Osteoblast (primary cell): Measurements from ENCODE around the gene GINS3. TPM values are rescaled to one million over a fixed set of nuclear protein-coding genes. Genes with fewer than 3 reads are reported as not detected.

ENCODE experiments used
- DNase-seq: peaks from one replicate; pipeline ENCODE4 v3.0.0; 2011; ENCODE audit warnings: low spot score, mixed read lengths; ENCODE audit not compliant: insufficient read length; ENCODE audit errors: missing footprints
- H2AFZ ChIP-seq: 2 replicates; pipeline ENCODE4 v1.6.0; 2011; ENCODE audit warnings: mild to moderate bottlenecking, low read length
- H3K27ac ChIP-seq: 2 replicates; pipeline ENCODE4 v1.5.1; 2011; ENCODE audit warnings: mild to moderate bottlenecking, low read depth, low read length, moderate library complexity
- H3K27me3 ChIP-seq: 2 replicates; pipeline ENCODE4 v1.6.0; 2012; ENCODE audit warnings: mild to moderate bottlenecking, control low read depth, inconsistent platforms, low read length, moderate library complexity; ENCODE audit not compliant: insufficient read depth
- H3K36me3 ChIP-seq: 2 replicates; pipeline ENCODE4 v1.5.1; 2011; ENCODE audit warnings: mild to moderate bottlenecking, low read length, control low read depth, moderate library complexity; ENCODE audit not compliant: insufficient read depth
- H3K4me1 ChIP-seq: 2 replicates; pipeline ENCODE4 v1.5.1; 2011; ENCODE audit warnings: mild to moderate bottlenecking, low read length, control low read depth, moderate library complexity; ENCODE audit not compliant: insufficient read depth
- H3K4me2 ChIP-seq: 2 replicates; pipeline ENCODE4 v1.6.0; 2011; ENCODE audit warnings: mild to moderate bottlenecking, low read length; ENCODE audit not compliant: insufficient read depth
- H3K4me3 ChIP-seq: fragments of 200-600 bp; sonication (generic); 3 replicates; pipeline ENCODE4 v1.5.1; 2012; ENCODE audit warnings: mild to moderate bottlenecking, low read length, inconsistent platforms; ENCODE audit not compliant: insufficient read depth
- H3K79me2 ChIP-seq: 2 replicates; pipeline ENCODE4 v1.6.0; 2012; ENCODE audit warnings: mild to moderate bottlenecking, low read length, control low read depth, inconsistent platforms; ENCODE audit not compliant: insufficient read depth
- H3K9me3 ChIP-seq: 2 replicates; pipeline ENCODE4 v1.5.1; 2011; ENCODE audit warnings: low read depth, low read length, control low read depth
- H4K20me1 ChIP-seq: 2 replicates; pipeline ENCODE4 v1.6.0; 2012; ENCODE audit warnings: mild to moderate bottlenecking, low read length, control low read depth; ENCODE audit not compliant: insufficient read depth
- CTCF ChIP-seq: IDR thresholded peaks from 2 replicates; pipeline ENCODE4 v1.5.1; 2011; ENCODE audit warnings: mild to moderate bottlenecking, low read depth, low read length, moderate library complexity; ENCODE audit errors: extremely low read depth
- total RNA-seq: library from RNA; depleted of rRNA; stranded (reverse); fragments of >200 nt; gene quantifications from 2 replicates; pipeline ENCODE4 v1.2.3, GENCODE V29; 2012

Gene GINS3
- total RNA-seq, 1 donor = 1.1 TPM

GRCh38 chr16:58426966-58427365 is 34.7 kb downstream of the GINS3 start:
- no peaks in the 10 kb centered on the region for H3K9me3 ChIP-seq

DNA sequence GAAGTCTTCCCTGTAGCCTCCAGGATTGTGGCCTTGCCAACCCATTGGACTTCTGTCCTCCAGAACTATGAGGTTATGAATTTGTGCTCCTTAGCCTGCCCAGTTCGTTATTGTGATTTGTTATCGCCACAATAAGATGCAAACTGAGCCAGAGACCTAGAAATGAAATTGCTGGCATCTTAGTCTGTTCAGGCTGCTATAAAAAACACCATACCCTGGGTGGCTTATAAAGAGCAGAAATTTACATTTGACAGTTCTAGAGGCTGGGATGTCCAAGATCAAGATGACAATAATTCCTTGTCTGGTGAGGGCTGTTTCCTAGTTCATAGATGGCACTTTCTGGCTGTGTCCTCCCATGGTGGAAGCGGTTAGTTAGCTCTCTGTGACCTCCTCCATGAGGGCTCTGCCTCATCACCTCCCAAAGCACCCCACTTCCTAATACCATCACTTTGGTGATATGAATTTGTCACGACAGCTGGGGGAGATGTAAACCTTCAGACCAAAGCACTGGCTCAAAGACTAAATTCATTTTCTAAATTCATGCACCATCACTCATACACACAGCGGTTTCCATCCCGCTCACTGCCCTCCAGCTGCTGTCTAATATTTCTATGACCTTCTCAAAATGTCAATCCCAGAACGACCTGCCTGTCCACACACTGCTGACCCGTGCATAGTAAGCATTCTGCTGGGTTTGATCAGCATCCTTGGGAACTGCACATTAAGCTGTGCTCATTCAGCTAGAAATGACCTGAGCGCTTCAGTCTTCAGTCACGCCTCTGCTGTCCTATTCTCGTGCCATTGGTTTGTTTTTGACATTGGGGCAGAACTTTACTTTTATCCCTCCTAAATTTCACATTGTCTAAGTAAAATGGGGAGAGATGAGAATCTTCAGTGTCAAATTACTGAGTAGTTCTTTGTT is 36.6 kb downstream of the GINS3 start:
- no peaks in the 10 kb centered on the region for H4K20me1 ChIP-seq
- H3K4me1 ChIP-seq = no peaks in the 10 kb centered on the region
- TF ChIP-seq CTCF = no peak
- H2AFZ ChIP-seq = no peak overlapping the region
- H3K4me3 ChIP-seq = no peak overlapping the region
- H3K79me2 ChIP-seq = no peaks in the 10 kb centered on the region
- DNase-seq = no peak
- no peaks in the 10 kb centered on the region for H3K36me3 ChIP-seq
- H3K27ac ChIP-seq = no peak overlapping the region
- peaks cover 13% of the 10 kb centered on the region for H3K27me3 ChIP-seq
- no peak overlapping the region for H3K4me2 ChIP-seq
- H3K9me3 ChIP-seq = no peaks in the 10 kb centered on the region

More at GRCh38 chr16:58426966-58427365, 34.7 kb downstream of the GINS3 start:
- TF ChIP-seq CTCF = no peak
- no peak overlapping the region for H3K4me3 ChIP-seq
- H3K79me2 ChIP-seq = no peaks in the 10 kb centered on the region
- H3K27me3 ChIP-seq = peaks cover 15% of the 10 kb centered on the region
- H2AFZ ChIP-seq = no peak overlapping the region
- no peaks in the 10 kb centered on the region for H3K36me3 ChIP-seq
- no peak for DNase-seq
- no peak overlapping the region for H3K4me2 ChIP-seq
- H3K4me1 ChIP-seq = no peaks in the 10 kb centered on the region
- H3K27ac ChIP-seq = no peak overlapping the region
- no peaks in the 10 kb centered on the region for H4K20me1 ChIP-seq

- no peaks in the 10 kb centered on the region for H3K36me3 ChIP-seq
- H3K4me3 ChIP-seq = no peak overlapping the region
- no peak for DNase-seq
- TF ChIP-seq CTCF = no peak
- H3K27me3 ChIP-seq = peaks cover 13% of the 10 kb centered on the region
- no peak overlapping the region for H3K27ac ChIP-seq
- H2AFZ ChIP-seq = no peak overlapping the region
- H3K9me3 ChIP-seq = no peaks in the 10 kb centered on the region
- H3K4me1 ChIP-seq = no peaks in the 10 kb centered on the region
- H3K79me2 ChIP-seq = no peaks in the 10 kb centered on the region
- no peaks in the 10 kb centered on the region for H4K20me1 ChIP-seq
- no peak overlapping the region for H3K4me2 ChIP-seq
Measured at GRCh38 chr16:58430718-58431117, 38.4 kb downstream of the GINS3 start.

DNA sequence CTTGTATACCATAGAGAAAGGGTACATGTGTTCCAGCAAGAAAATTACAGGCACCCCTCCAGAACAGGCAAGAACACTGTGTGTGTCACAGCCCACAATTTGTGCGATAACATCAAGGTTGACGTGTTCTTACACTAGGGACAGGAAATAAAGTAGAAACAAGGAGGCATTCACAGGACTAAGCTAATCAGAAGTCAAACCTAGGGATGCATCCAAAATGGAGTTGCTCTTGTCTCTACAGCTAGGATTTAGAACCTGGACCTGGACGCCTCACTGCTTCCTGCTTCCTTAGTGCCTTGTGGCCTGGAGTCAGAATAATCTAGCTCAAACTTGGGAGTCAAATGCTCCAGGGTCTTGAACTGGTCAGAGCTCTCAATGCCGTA is 41.3 kb downstream of the GINS3 start:
- H3K36me3 ChIP-seq = no peaks in the 10 kb centered on the region
- no peaks in the 10 kb centered on the region for H3K9me3 ChIP-seq
- DNase-seq = no peak
- no peak overlapping the region for H3K4me2 ChIP-seq
- no peak overlapping the region for H3K4me3 ChIP-seq
- H3K4me1 ChIP-seq = no peaks in the 10 kb centered on the region
- no peak overlapping the region for H3K27ac ChIP-seq
- H2AFZ ChIP-seq = no peak overlapping the region
- no peak for TF ChIP-seq CTCF
- H3K27me3 ChIP-seq = peaks cover 6% of the 10 kb centered on the region
- no peaks in the 10 kb centered on the region for H3K79me2 ChIP-seq
- H4K20me1 ChIP-seq = no peaks in the 10 kb centered on the region
